GM19438 (cell line): ENCODE data around the gene PHF1.

Experiments used
- ATAC-seq: cut with Tn5 transposase; IDR thresholded peaks from one replicate; pipeline ENCODE4 v1.9.1; 2021; ENCODE audit warnings: low read depth; ENCODE audit not compliant: unreplicated experiment

The PHF1 gene

GRCh38 chr6:33430991-33431879, 20.4 kb downstream of the PHF1 start:
- no peak for ATAC-seq

DNA sequence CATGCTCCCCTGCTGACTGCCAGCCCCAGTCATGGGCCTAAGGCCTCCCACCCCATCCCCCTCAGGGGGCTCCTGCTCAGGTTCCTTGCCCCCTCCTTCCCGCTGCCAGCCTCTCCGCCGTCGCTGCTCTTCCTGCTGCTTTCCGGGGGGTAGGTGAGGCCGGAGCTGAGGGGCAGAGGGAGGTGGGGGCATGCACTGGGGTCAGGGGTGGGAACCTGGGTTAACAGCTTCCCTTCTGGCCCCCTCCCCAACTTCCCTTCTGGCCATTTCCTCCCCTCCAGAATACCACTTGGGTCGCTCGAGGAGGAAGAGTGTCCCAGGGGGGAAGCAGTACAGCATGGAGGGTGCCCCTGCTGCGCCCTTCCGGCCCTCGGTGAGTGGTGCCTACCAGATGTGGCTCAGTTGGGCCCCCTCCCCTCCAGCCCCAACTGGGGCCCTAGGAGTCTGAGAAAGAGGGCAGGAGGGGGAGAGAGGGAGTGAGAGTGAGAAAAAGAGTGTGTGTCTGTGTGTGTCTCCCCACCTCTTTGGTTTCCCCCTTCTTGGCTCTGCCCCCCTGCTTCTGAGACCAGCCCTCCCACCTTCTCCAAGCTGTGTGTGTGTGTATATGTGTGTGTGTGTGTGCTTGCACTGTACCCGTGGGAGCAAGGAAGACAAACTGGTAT, 21.2 kb downstream of the PHF1 start:
- no peak for ATAC-seq

- ATAC-seq = no peak
Measured at GRCh38 chr6:33432546-33432945, 21.7 kb downstream of the PHF1 start.

DNA sequence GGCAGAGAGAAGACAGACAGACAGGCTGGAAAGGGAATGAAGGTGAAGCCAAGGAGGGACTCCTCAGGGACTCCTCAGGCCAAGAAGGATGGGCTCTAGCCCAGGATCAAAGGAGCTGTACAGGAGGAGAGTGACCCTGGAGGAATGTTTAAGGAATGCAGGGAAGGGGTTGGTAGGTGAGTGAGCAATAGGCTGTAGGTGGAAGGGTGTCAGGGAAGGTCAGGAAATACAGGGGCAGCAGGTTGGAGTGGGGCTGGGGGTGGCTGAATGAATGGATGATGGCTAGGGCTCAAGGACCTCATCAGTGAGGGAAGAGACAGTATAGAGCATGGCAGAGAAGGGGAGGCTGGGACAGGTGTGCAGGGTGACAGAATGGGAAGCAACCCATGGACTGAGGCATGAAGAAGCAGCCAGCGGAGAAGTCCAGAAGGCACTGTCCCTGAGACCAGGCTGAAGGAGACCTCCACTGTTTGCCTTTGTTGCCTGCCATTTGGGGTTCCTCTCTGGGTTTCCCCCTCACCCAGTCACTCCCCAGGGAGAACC, 22.3 kb downstream of the PHF1 start:
- ATAC-seq = no peak

DNA sequence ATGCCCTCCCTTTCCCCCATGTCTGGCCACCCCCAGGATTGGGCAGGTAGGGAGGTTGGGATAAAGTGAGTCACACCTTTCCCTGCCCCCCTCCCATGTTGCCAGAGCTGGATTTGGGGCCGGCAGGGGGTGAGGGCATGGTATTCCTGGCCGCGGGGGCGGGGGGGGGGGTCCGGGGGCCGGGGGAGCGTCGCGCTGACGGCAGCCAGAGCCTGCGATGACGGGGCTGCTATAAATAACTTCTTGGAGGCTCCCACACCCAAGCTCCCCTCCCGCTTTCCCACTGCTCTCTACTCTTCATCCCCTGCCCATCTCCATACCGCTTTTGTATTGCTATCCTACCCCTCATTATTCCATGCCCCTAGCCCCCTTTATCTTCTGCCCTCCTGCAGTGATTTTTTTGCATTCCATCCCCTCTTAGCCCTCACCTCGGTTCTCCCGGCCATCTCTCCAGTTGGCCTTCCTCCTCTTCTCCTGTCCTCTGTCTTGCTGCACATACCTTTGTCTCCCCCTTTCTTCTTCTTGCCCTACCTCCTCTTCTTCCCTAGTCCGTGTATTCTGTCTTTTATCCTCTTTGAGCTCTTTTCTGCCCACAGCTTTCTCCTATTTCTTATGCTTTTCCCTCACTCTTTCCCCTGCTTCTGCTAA, 22.9 kb downstream of the PHF1 start:
- ATAC-seq = no peak

GRCh38 chr6:33434961-33435360, 24.1 kb downstream of the PHF1 start:
- no peak for ATAC-seq

DNA sequence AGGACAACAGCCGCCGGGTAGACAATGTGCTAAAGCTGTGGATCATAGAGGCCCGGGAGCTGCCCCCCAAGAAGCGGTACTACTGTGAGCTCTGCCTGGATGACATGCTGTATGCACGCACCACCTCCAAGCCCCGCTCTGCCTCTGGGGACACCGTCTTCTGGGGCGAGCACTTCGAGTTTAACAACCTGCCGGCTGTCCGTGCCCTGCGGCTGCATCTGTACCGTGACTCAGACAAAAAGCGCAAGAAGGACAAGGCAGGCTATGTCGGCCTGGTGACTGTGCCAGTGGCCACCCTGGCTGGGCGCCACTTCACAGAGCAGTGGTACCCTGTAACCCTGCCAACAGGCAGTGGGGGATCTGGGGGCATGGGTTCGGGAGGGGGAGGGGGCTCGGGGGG, 26.9 kb downstream of the PHF1 start:
- ATAC-seq = no peak

DNA sequence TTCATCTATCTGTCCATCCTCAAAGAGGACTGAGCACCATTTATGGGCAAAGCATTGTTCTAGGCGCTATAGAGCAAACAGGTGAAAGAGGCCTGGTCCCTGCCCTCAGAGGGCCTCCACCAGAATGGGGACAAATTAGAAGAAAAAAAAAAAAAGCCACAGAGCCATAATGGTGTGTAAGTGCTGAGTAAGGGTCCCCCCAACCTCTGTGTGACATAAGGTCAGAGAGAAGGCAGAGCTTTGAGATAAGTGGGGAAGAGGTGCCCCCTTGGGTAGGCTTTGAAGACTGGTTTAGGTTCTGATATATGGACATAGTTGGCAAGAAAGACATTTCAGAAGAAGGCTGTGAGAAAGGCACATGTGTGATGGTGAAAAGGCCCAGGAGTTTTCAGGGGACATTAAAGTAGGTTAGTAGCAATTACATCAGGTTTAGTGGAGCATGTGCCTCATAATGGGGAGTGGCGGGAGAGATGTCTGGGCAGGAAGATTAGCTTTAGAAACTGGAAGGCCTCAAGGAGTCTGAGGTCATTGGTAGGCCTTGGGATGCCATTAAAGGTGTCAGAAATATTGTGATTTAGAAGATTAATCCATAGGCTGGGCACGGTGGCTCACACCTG, 28.3 kb downstream of the PHF1 start:
- ATAC-seq = no peak

DNA sequence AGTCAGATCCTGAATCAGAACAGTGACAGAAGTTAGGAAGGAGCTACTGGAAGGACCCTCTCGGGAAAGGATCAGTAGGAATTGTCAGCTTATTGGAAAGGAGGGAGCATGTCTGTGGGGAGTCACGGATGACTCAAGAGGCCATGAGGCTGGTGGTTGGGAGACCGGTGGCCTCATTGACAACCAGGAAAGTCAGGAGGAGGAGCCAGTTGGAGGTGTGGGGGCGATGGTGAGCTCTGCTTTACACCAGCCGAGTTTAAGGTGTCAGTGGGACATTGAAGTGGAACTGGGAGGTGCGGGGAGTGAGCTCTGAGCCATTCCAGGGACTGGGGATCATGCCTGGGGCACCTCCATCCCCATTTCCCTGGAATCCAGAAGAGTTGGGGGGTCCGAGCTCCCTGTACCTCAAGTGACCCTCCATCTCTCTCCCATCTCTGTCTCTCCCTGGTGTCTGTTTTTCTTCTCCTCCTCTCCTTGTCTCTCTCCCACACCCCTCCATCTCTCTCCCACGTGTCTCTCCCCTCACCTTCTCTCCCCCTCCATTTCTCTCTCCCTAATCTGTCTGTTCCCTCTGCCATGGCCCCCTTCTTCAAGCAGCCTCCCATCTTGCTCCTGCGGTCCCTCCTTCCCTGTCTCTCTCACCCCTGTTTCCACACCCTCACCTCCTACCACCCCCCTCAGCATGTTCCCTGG, 29.3 kb downstream of the PHF1 start:
- ATAC-seq = no peak

DNA sequence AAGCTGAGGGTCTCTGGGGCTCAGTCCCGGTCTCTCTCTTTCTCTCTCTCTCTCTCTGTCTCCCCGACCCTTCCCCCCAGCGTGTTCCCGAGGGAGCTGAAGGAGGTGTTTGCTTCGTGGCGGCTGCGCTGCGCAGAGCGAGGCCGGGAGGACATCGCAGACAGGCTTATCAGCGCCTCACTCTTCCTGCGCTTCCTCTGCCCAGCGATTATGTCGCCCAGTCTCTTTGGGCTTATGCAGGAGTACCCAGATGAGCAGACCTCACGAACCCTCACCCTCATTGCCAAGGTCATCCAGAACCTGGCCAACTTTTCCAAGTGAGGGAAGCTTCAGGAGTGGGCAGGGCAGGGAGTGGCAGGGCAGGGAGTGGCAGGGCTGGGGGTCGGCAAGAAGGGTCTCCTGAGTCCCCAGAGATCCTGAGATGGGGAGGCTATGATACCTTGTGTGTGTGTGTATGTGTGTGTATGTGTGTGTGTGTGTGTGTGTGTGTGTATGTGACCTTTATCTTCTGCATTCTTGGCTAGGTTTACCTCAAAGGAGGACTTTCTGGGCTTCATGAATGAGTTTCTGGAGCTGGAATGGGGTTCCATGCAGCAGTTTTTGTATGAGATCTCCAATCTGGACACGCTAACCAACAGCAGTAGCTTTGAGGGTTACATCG, 30.0 kb downstream of the PHF1 start:
- ATAC-seq = no peak

GRCh38 chr6:33441457-33441856, 30.6 kb downstream of the PHF1 start:
- no peak for ATAC-seq

DNA sequence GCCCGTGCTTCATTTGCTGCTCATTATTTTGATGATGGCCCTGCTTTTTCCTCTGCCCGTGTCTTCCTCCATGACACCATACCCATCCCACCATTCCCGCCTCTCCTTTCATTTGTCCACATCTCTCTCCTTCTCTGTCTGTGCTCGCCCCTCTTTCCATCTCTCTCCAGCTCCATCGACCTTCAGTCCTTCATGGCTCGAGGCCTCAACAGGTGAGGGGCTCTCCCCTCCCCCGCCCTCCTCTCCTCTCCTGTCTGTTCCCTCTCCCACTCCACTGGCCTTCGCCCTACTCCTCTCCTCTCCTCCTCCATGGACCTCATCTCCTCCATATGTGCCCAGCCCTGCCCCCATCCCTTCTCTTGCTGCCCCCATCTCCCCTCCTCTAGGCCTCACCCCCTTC, 31.5 kb downstream of the PHF1 start:
- no peak for ATAC-seq

- no peak for ATAC-seq
Measured at GRCh38 chr6:33443025-33443424, 32.2 kb downstream of the PHF1 start.

- no peak for ATAC-seq
Measured at GRCh38 chr6:33443619-33444504, 33.0 kb downstream of the PHF1 start.

GRCh38 chr6:33445119-33445603, 34.3 kb downstream of the PHF1 start:
- ATAC-seq = no peak

DNA sequence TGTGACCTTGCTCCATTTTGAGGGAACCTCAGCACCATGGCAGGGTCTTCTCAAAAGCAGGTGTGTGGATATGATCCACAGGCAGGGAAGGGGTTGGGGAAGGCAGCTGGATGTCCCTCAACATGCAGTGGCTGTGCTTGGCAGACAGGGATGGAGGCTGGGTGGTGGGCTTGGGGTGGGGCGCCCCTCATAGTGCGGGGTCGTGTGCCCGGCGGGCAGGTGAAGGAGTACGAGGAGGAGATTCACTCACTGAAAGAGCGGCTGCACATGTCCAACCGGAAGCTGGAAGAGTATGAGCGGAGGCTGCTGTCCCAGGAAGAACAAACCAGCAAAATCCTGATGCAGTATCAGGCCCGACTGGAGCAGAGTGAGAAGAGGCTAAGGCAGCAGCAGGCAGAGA, 35.5 kb downstream of the PHF1 start:
- ATAC-seq = no peak

GRCh38 chr6:33450434-33450833, 39.6 kb downstream of the PHF1 start:
- no peak for ATAC-seq

- no peak for ATAC-seq
Measured at GRCh38 chr6:33451606-33452005, 40.8 kb downstream of the PHF1 start.

DNA sequence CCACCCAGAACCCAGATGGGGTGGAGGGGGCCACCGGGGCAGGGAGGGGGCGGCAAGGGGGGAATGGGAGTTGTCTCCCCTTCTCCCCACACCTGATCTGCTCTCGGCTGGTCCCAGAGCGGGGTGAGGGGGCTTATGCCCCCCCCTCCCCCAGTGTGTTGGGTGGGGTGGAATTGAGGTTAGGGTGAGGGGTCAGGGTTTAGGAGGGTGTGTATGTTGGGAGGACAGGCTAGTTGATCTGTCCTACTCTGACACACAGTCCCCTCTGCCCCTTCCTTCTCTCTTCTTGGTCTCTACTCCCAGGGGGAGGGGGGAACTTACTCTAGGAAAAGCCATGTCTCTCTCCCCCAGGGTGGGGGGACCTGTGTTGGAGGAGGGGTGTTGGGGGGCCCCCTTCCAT, 41.7 kb downstream of the PHF1 start:
- no peak for ATAC-seq
